Measurements from ENCODE around the gene GATAD2B.
"Not testable (repeated sequence)": the region's sequence is repeated elsewhere in the genome, so short reads cannot be mapped to it uniquely, and the experiment has no call there.

Gene GATAD2B

GRCh38 chr1:153899509-153899908 is 23.3 kb downstream of the GATAD2B start:
- no peak for DNase-seq

GRCh38 chr1:153895866-153896265 is 26.9 kb downstream of the GATAD2B start:
- DNase-seq = not testable (repeated sequence)

GRCh38 chr1:153891042-153891441 is 31.7 kb downstream of the GATAD2B start:
- not testable (repeated sequence) for DNase-seq

GRCh38 chr1:153888533-153888932 is 34.2 kb downstream of the GATAD2B start:
- DNase-seq = no peak

- DNase-seq = no peak
These were observed 36.6 kb downstream of the GATAD2B start for GRCh38 chr1:153886127-153886526.

GRCh38 chr1:153883223-153883622 is 39.5 kb downstream of the GATAD2B start:
- no peak for DNase-seq

GRCh38 chr1:153882296-153882912 is 40.4 kb downstream of the GATAD2B start:
- DNase-seq = no peak

- DNase-seq = peak in 17 of 58 donors; percentile 0 to 21 (median 7)
These were observed 41.0 kb downstream of the GATAD2B start for GRCh38 chr1:153881751-153882150.

GRCh38 chr1:153880962-153881361 is 41.8 kb downstream of the GATAD2B start:
- DNase-seq = peak; percentile 10 to 97 (median 82)

GRCh38 chr1:153880024-153880423 is 42.7 kb downstream of the GATAD2B start:
- no peak for DNase-seq

- DNase-seq = no peak
These were observed 45.7 kb downstream of the GATAD2B start for GRCh38 chr1:153877112-153877511.

- DNase-seq = no peak
These were observed 49.8 kb downstream of the GATAD2B start for GRCh38 chr1:153872934-153873333.

- no peak for DNase-seq
These were observed 50.4 kb downstream of the GATAD2B start for GRCh38 chr1:153872331-153872730.

- DNase-seq = no peak
These were observed 53.3 kb downstream of the GATAD2B start for GRCh38 chr1:153869486-153869885.

- no peak for DNase-seq
These were observed 56.5 kb downstream of the GATAD2B start for GRCh38 chr1:153866045-153866850.

GRCh38 chr1:153860285-153860684 is 62.5 kb downstream of the GATAD2B start:
- DNase-seq = no peak

GRCh38 chr1:153857505-153857904 is 65.3 kb downstream of the GATAD2B start:
- DNase-seq = no peak

GRCh38 chr1:153856763-153857162 is 66.0 kb downstream of the GATAD2B start:
- no peak for DNase-seq

- no peak for DNase-seq
These were observed 70.6 kb downstream of the GATAD2B start for GRCh38 chr1:153852170-153852569.

- DNase-seq = no peak
These were observed 73.1 kb downstream of the GATAD2B start for GRCh38 chr1:153849487-153850185.

- DNase-seq = peak in 7 of 58 donors; percentile 9 to 89 (median 57)
These were observed 74.0 kb downstream of the GATAD2B start for GRCh38 chr1:153848805-153849204.

- no peak for DNase-seq
These were observed 77.6 kb downstream of the GATAD2B start for GRCh38 chr1:153845158-153845557.

Measured in anterior cingulate cortex (tissue), 58 donors.